Right lung (tissue), 5 donors: ENCODE data around the gene MBL2. TPM values are rescaled to one million over a fixed set of nuclear protein-coding genes. Genes with fewer than 3 reads are reported as not detected.

Experiments
- DNase-seq, 2 donors: peaks; one replicate each; pipeline ENCODE4 v3.0.0-alpha.2; 2013
- polyA plus RNA-seq, 5 donors: library from polyadenylated mRNA; unstranded; fragments of 120-200 nt; gene quantifications; one replicate each; pipeline versions ENCODE4 v1.2.1 to v1.2.3, GENCODE V29; 2013; ENCODE audit warnings: inconsistent platforms in 1 of 5, low replicate concordance in 1 of 5; ENCODE audit not compliant: insufficient read length in 5 of 5, insufficient read depth in 1 of 5

MBL2 gene
- polyA plus RNA-seq, 5 donors: 0.07 TPM; not detected in 4

DNA sequence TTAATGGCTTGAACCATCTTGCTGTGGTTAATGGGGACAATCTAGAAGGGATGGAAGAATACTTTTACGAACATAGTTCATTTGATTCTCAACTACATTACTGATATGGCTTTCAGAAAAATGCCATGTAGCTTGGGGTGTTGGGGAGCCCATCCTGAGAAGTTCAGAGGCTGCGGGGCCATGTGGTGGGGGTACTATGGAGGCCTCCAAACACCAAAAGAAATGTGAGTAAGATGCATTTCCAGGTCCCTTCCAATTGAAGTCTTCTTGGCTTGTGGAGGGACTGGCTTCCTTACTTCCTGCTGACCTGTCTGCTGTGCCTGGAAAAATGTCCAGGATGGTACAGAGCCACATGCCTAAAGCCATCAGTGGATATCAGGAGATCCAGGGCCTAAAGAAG is 1.6 kb upstream of the MBL2 start:
- no peak for DNase-seq

- DNase-seq: no peak
These were observed 794 bp downstream of the MBL2 start for GRCh38 chr10:52771534-52772445.

- no peak for DNase-seq
These were observed 1.7 kb downstream of the MBL2 start for GRCh38 chr10:52770904-52771303.

DNA sequence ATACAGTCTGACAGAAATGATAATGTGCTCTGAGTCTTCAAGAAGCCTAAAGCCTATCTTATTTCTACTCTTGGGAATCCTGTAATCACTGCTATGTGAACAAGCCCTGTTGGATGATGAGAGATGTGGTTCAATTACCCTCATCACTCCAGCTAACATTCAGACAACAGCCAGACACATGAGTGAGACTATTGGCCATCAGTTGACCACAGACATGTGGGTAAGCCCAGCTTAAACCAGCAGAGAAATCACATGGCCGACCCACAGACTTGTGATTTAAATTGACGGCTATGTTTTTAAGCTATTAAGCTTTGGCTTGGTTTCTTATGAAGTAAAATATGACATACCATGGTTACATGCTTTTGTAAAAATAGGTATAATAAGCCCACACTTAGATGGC is 2.6 kb downstream of the MBL2 start:
- no peak for DNase-seq

GRCh38 chr10:52768001-52768532 is 4.5 kb downstream of the MBL2 start:
- no peak for DNase-seq

- DNase-seq: no peak
These were observed 10.5 kb downstream of the MBL2 start for GRCh38 chr10:52762088-52762487.

- no peak for DNase-seq
These were observed 13.4 kb downstream of the MBL2 start for GRCh38 chr10:52759154-52759553.

- DNase-seq: no peak
These were observed 14.2 kb downstream of the MBL2 start for GRCh38 chr10:52758406-52758805.

DNA sequence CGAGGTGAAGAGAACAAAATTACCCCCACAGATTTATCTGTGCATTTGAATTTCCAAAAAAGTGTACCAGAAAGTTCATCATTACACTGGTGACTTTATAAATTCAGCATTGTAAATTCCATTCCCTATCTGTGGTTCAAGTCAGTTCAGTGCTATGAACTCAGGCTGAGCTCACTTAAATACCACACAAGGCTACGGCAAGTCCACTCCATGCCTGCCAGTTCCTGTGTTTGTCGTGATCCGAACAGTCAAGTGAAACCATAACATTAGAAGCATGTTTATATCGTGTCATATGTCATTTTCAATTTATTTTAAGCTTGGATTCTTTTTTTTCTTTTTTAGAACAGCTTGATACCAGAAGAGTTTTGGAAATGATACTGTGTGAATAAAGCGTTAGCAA is 14.8 kb downstream of the MBL2 start:
- DNase-seq: no peak

- no peak for DNase-seq
These were observed 15.6 kb downstream of the MBL2 start for GRCh38 chr10:52756966-52757365.

GRCh38 chr10:52756295-52756694 is 16.3 kb downstream of the MBL2 start:
- DNase-seq: no peak

DNA sequence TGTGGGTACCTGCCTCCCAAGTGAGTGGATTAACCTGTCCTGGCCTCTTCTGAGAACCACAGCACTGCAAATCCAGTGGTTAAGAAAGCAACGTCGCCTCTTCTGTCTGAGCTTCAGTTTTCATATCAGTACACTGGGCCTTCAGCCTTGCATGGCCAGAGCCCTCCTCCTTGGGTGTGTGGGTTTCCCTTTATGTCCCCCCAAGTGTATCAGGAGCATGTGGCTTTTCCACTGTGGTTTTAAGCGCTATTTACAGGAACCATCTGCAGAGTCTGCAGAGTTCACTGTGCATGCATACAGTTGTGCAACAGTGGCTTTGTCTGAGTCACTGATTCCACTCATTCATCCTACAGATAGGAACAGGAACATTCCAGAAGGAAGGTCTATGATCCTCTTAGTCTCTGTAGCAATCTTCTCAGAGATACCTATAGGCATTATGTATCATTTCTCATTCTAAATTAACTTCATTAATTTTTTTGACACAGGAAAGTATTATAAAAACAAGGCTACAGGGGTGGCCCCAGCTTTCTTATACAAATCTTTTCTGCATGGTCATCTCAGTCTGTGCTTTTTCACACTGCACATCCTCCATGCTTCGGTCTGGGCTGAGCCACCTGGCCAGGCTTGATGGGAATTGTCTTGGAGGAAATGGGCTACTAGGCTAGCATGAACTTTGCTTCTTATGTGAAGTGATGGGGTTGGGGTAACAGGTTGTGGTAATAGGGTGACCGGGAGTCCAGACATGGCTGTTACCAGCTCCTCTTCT is 17.1 kb downstream of the MBL2 start:
- no peak for DNase-seq

- DNase-seq: no peak
These were observed 19.7 kb downstream of the MBL2 start for GRCh38 chr10:52752801-52753445.

- no peak for DNase-seq
These were observed 20.3 kb downstream of the MBL2 start for GRCh38 chr10:52752261-52752660.

- no peak for DNase-seq
These were observed 21.2 kb downstream of the MBL2 start for GRCh38 chr10:52751337-52751736.

GRCh38 chr10:52750629-52751028 is 22.0 kb downstream of the MBL2 start:
- no peak for DNase-seq

DNA sequence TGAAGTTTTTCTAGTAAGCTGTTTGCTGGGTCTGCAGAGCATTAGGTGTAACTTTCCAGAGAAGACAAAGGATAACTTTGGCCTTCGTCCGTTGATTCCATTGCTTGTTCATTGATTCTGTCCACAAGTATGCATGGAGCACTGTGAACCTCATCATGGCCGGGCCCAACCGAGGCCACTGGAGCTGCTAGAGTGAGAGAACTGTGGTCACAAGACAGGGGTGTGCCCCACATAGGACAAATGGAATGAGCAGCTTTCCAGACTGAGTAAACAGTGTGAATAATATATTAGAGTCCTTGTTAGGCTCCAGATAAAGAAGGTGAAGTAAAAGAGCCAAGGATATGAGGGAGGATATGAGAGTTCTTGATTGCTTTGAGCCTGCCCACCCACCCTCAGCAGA is 24.9 kb downstream of the MBL2 start:
- no peak for DNase-seq

- no peak for DNase-seq
These were observed 26.4 kb downstream of the MBL2 start for GRCh38 chr10:52746169-52746568.

DNA sequence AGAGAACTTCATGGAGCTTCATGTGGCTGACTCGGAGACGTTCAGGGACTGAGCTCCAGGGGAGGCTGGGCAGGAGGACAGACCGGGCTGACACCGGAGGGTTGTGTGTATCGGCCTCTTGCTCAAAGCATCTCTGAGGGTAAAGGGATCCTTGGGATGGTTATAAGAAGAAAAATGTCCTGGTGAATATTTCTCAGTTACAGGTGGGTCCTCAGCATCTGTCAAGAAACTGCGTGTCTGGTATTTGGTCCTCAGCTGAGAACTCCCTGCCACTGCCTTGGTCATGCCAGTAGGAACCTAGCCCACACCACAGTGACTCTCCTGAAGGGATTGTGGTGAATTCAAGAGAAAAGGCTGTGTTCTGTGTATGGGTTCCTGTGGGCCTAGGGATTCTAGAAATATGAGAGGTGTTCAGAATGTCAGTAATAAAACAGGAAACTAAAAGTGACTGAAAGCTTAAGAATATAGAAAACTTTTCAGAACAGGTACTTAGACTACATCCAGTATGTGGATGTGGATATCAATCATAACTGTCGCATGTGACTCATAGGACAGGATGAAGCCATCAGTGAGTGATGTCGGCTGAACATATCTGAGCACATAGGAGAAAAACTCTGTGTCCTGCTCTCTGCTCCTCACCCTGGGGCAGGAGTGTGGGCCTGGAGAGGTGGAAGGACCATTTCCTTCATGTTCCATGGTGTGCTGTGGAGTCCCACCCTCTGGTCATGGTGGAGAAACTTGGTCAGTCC is 28.4 kb downstream of the MBL2 start:
- DNase-seq: no peak

- no peak for DNase-seq
These were observed 29.9 kb downstream of the MBL2 start for GRCh38 chr10:52742731-52743130.

GRCh38 chr10:52741851-52742250 is 30.7 kb downstream of the MBL2 start:
- DNase-seq: no peak
